ENCODE measurements around the gene NEBL.

Gene NEBL

GRCh38 chr10:20769481-20769880 lies 127.6 kb downstream of the NEBL start:
- no peaks in the 10 kb centered on the region for H3K36me3 ChIP-seq (ENCODE audit: control insufficient read depth, insufficient read depth, low read length)
- H3K79me2 ChIP-seq, result no peaks in the 10 kb centered on the region
- no peak overlapping the region for H3K4me2 ChIP-seq (ENCODE audit: low read length)
- H3K27ac ChIP-seq, result no peak overlapping the region
- no peaks in the 10 kb centered on the region for H3K4me1 ChIP-seq
- H3K27me3 ChIP-seq (ENCODE audit: control insufficient read depth, insufficient read depth, low read length), result no peaks in the 10 kb centered on the region
- H2AFZ ChIP-seq, result no peak overlapping the region
- no peak overlapping the region for H3K4me3 ChIP-seq (ENCODE audit: low read depth, low read length)
- H3K9ac ChIP-seq, result no peak overlapping the region
- TF ChIP-seq CTCF (IDR thresholded peaks at IDR 0.05), result no peak
- no peaks in the 10 kb centered on the region for H3K9me3 ChIP-seq (ENCODE audit: control insufficient read depth, low read length)

- Histone ChIP-seq H3K9me3 (ENCODE audit: control insufficient read depth, low read length) (no peaks in the 10 kb centered on the region), H3K79me2 (no peaks in the 10 kb centered on the region), H2AFZ (no peak overlapping the region), H3K36me3 (ENCODE audit: control insufficient read depth, insufficient read depth, low read length) (no peaks in the 10 kb centered on the region), H3K27ac (no peak overlapping the region), H3K9ac (no peak overlapping the region), H3K4me1 (no peaks in the 10 kb centered on the region), H3K4me2 (ENCODE audit: low read length) (no peak overlapping the region), H3K27me3 (ENCODE audit: control insufficient read depth, insufficient read depth, low read length) (no peaks in the 10 kb centered on the region), H3K4me3 (ENCODE audit: low read depth, low read length) (no peak overlapping the region)
- peak; percentile 57 for TF ChIP-seq CTCF (IDR thresholded peaks at IDR 0.05)
These were observed 128.3 kb downstream of the NEBL start for GRCh38 chr10:20768843-20769242.

GRCh38 chr10:20767028-20767427 lies 130.1 kb downstream of the NEBL start:
- Histone ChIP-seq H3K4me3 (ENCODE audit: low read depth, low read length) (no peak overlapping the region), H2AFZ (no peak overlapping the region), H3K27me3 (ENCODE audit: control insufficient read depth, insufficient read depth, low read length) (no peaks in the 10 kb centered on the region), H3K4me1 (no peaks in the 10 kb centered on the region), H3K9me3 (ENCODE audit: control insufficient read depth, low read length) (no peaks in the 10 kb centered on the region), H3K4me2 (ENCODE audit: low read length) (no peak overlapping the region), H3K36me3 (ENCODE audit: control insufficient read depth, insufficient read depth, low read length) (no peaks in the 10 kb centered on the region), H3K27ac (no peak overlapping the region), H3K79me2 (no peaks in the 10 kb centered on the region), H3K9ac (no peak overlapping the region)
- no peak for TF ChIP-seq CTCF (IDR thresholded peaks at IDR 0.05)

- no peak overlapping the region for H3K4me3 ChIP-seq (ENCODE audit: low read depth, low read length)
- no peak overlapping the region for H2AFZ ChIP-seq
- H3K27me3 ChIP-seq (ENCODE audit: control insufficient read depth, insufficient read depth, low read length), result no peaks in the 10 kb centered on the region
- H3K27ac ChIP-seq, result no peak overlapping the region
- no peaks in the 10 kb centered on the region for H3K9me3 ChIP-seq (ENCODE audit: control insufficient read depth, low read length)
- no peak overlapping the region for H3K4me2 ChIP-seq (ENCODE audit: low read length)
- no peak for TF ChIP-seq CTCF (IDR thresholded peaks at IDR 0.05)
- no peaks in the 10 kb centered on the region for H3K79me2 ChIP-seq
- no peaks in the 10 kb centered on the region for H3K36me3 ChIP-seq (ENCODE audit: control insufficient read depth, insufficient read depth, low read length)
- H3K4me1 ChIP-seq, result no peaks in the 10 kb centered on the region
- no peak overlapping the region for H3K9ac ChIP-seq
These were observed 132.0 kb downstream of the NEBL start for GRCh38 chr10:20765066-20765465.

GRCh38 chr10:20760460-20760859 lies 136.7 kb downstream of the NEBL start:
- Histone ChIP-seq H3K9me3 (ENCODE audit: control insufficient read depth, low read length) (no peaks in the 10 kb centered on the region), H3K4me2 (ENCODE audit: low read length) (no peak overlapping the region), H2AFZ (no peak overlapping the region), H3K27ac (no peak overlapping the region), H3K9ac (no peak overlapping the region), H3K4me3 (ENCODE audit: low read depth, low read length) (no peak overlapping the region), H3K27me3 (ENCODE audit: control insufficient read depth, insufficient read depth, low read length) (no peaks in the 10 kb centered on the region), H3K36me3 (ENCODE audit: control insufficient read depth, insufficient read depth, low read length) (no peaks in the 10 kb centered on the region), H3K79me2 (no peaks in the 10 kb centered on the region), H3K4me1 (no peaks in the 10 kb centered on the region)
- no peak for TF ChIP-seq CTCF (IDR thresholded peaks at IDR 0.05)

Data from parathyroid adenoma (tissue), 2 donors.